Jurkat, Clone E6-1 (cell line): ENCODE data around the gene SLAMF1.
A peak's percentile ranks its signal among the peaks of the same experiment; 100 is the strongest.

Source experiments
- DNase-seq: peaks from one replicate; pipeline ENCODE4 v3.0.0-alpha.2; 2011; ENCODE audit warnings: low read depth, low spot score
- H3K4me3 ChIP-seq: 2 replicates; pipeline ENCODE4 v1.5.1; 2011; ENCODE audit warnings: mild to moderate bottlenecking, low read length, control low read depth, moderate library complexity

Gene SLAMF1

DNA sequence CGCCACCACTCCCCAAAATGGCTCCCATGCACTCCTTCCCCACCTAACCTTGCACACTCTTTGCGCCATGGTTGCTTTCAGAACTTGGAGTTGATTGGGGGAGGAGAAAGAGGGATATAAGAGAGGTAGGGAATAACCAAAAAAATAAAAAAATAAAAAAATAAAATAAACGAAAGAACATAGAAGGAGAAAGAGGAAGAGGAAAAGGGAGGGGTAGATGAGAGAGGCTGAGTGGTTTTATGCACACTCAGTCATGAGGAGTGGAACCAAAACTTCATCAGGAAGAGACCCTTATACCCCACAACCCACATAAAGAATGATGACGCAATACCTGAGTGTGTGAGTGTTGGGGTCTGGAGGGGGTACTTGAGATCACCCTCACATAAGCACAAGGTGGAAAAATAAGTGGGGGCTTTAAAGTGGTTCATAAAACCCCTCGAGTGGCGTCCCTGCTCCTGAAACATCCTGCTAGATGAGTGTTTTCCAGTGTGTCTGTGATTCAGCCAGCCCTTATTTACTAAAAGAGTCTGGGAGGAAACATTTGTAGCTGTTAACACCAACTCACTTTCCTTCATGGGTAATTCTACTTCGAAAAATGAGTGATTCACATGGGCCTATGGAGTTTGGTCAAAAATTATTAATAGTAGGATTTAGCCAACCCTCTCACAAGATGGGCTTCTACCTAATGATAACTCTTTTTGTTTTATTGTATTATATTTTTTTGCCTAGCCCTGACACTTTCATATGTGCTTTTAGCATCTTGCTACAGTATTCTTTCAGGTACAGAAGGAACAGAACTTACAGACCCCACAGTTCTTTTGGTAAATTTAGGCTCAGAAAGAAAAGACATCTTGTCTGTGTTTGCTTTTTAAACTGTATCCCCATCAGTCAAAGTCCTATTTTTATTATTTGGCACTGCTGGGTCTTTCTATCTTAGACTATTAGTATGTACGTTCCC, 5.2 kb downstream of the SLAMF1 start:
- DNase-seq = no peak
- H3K4me3 ChIP-seq = no peak overlapping the region

- DNase-seq = no peak
- no peak overlapping the region for H3K4me3 ChIP-seq
Observed at GRCh38 chr1:160640359-160641123, 6.3 kb downstream of the SLAMF1 start.

DNA sequence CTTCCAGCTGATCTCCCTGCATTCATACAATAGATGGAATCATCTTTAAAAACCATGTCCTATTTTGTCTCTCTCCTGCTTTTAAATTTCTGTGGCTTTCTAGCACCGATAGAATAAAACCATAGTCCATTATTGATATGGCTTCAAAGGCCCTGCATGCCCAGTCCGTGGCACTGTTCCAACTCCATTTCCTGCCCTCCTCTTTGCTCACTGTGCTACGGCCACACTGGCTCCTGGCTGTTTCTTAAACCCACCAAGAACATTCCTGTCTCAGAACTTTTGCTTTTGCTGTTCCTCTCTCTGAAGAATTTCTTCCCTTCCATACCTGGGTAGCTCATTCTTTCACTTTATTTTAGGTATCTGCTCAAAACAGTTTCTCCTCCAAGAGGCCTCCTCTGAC, 7.2 kb downstream of the SLAMF1 start:
- no peak for DNase-seq

GRCh38 chr1:160638926-160639325, 7.9 kb downstream of the SLAMF1 start:
- H3K4me3 ChIP-seq = no peak overlapping the region
- no peak for DNase-seq

More for the DNA sequence above, 7.2 kb downstream of the SLAMF1 start:
- H3K4me3 ChIP-seq = no peak overlapping the region

- no peak overlapping the region for H3K4me3 ChIP-seq
- no peak for DNase-seq
Observed at GRCh38 chr1:160638540-160638857, 8.3 kb downstream of the SLAMF1 start.

DNA sequence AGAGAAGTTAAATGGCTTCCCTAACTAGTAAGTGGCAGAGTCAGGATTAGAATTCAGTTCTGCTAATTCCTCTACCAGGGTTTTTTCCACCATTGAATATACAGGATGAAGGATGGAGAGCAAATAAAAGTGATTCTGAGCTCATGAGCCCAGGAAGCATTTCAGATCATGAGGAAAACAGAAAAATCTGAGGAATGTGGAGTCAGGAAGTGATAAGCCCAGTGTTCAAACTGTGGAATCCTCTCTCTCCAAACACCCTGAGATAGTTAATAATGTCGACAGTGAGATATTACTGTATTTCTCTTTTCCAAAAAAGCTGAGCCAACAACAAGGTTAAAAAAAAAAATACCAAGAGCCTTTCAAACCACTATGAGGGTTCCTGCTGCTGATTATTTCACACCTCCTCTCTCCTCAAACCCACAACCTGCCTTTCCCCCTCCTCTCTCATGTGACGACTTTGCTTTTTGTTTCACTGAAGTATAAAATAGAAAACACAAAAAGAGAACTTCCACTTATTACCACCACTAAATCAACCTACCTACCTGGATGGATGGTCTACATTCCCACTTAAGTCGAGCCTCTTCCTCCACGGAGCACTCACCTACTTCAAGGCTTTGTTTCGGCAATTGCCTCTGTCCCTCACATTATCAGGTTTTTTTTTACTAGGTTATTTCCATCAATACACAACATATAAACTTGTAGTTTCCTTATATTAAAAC, 8.9 kb downstream of the SLAMF1 start:
- no peak overlapping the region for H3K4me3 ChIP-seq
- peak; percentile 82 for DNase-seq

- no peak for DNase-seq
- no peak overlapping the region for H3K4me3 ChIP-seq
Observed at GRCh38 chr1:160637065-160637464, 9.8 kb downstream of the SLAMF1 start.

DNA sequence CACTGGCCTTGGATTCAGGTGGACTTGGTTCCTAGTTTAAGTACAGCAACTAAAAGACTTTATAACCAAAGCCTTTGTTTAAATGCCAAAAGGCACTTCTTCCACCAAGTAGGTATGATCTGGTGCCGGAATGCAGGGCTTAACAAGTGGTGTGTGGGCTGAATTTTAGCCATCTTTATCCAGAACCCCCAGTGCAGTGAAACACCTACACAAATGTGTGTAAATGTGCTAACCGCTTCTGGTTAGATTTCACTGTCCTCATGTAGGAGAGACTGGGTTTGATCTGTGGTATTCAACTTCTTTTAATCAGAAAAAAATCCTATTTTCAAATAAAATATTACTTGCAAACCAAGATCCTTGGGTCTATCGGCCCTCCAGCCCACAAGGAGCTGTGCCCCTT, 10.3 kb downstream of the SLAMF1 start:
- no peak for DNase-seq

GRCh38 chr1:160636076-160636475, 10.8 kb downstream of the SLAMF1 start:
- no peak overlapping the region for H3K4me3 ChIP-seq
- DNase-seq = no peak

More for the DNA sequence above, 10.3 kb downstream of the SLAMF1 start:
- no peak overlapping the region for H3K4me3 ChIP-seq

DNA sequence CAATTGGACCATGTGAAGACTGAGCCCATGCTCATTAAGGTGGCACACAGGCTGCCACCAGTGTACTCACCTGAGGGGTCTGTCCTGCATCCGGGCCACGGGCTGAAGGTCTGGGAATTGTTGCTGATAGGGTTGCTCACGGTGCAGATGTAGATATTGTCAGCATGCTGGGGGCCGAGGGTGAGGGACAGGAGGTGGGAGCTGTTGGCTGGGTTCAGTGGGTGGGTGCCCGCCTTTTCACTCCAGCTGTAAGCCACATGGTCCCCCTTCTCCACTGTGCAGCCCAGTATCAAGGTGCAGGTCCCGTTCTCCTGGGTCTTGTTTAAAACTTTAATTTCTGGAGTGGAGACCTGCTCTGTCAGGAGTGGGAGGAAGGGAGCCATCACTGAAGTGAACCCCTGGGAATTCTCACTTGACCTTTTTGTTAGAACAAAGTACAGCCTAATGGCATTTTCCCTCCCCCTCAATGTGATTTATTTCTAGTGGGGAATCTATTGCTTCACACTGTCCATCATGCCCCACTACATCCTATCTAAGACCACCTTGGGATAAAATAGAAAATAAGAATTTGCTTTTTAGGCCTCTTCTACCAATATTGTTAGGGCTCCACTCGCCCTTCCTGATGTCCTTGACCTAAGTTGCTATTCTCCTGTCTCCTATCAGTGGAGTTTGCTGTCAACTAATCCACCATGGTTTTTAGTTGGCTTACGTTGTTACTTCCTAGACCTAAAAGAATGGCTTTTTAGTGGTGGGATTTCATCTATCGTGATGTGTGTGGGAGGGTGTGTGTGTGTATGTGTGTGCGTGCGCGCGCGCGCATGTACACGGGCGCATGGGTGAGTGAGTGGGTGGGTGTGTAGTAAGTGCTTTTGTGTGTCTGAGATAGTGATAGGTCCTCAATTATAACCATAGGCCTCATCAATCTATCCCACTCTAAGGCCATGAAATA, 12.0 kb downstream of the SLAMF1 start:
- no peak overlapping the region for H3K4me3 ChIP-seq

GRCh38 chr1:160633330-160633903, 13.4 kb downstream of the SLAMF1 start:
- H3K4me3 ChIP-seq = no peak overlapping the region

More for the DNA sequence above, 12.0 kb downstream of the SLAMF1 start:
- no peak for DNase-seq

GRCh38 chr1:160631983-160632625, 14.7 kb downstream of the SLAMF1 start:
- DNase-seq = no peak
- H3K4me3 ChIP-seq = no peak overlapping the region

More at GRCh38 chr1:160633330-160633903, 13.4 kb downstream of the SLAMF1 start:
- DNase-seq = no peak

DNA sequence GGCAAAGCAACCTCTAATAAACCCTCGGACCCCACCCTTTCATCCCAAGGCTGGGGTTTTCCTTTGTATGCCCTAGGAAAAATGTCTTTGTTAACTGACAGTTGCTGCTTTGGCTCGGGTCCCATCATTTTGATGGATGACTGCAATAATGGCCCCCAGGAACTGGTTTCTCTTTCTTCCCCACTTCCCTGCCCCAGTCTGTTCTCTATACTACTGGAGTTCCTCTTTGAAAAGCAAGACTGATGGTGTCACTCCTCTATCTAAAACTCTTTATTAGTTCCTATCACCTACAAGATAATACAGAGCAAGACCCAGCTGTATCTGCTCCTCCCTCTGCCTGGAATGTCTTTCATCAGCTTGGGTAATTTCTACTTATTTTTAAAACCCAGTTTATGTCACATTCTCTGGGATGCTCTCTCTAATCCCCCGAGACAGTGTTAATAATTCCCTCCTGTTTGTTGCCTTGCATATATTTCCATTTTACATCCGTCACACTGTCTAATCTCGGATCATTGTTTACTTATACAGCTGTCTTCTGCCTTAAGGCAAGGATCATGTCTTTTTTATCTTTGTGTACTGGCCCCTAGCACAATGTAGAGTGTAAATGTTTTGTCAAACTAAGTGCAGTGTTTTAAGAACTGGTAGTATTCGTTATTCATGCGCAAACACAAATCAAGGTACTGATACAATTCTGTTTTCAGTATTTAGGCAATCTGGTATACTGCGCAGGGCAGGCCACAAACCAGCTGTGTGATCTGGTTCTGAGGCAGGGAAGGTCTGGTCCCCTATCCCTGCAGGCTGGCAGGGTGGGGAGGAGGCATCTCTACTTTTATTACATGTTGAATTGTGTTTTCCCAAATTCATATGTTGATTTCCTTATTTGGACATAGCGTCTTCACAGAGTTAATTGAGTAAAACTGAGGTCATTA, 16.1 kb downstream of the SLAMF1 start:
- DNase-seq = no peak

GRCh38 chr1:160629286-160630210, 17.3 kb downstream of the SLAMF1 start:
- H3K4me3 ChIP-seq = peak overlapping the region; percentile 40
- DNase-seq = peak; percentile 98

More for the DNA sequence above, 16.1 kb downstream of the SLAMF1 start:
- H3K4me3 ChIP-seq = no peak overlapping the region

- peak overlapping the region; percentile 40 for H3K4me3 ChIP-seq
- peak; percentile 86 for DNase-seq
Observed at GRCh38 chr1:160628799-160629263, 18.0 kb downstream of the SLAMF1 start.
